ENCODE results near the gene POU2F3.

- TF ChIP-seq CTCF (IDR thresholded peaks at IDR 0.05): no peak
- no peak for TF ChIP-seq POLR2A (IDR thresholded peaks at IDR 0.05)
Measured at GRCh38 chr11:120240866-120241265, 926 bp downstream of the POU2F3 start.

All from testis (tissue), 2 donors.